Caco-2 (cell line): ENCODE results near the gene TRIP13. TPM values are rescaled to one million over a fixed set of nuclear protein-coding genes. Genes with fewer than 3 reads are reported as not detected.
A peak's percentile ranks its signal among the peaks of the same experiment; 100 is the strongest.

Source experiments
- BruUV-seq: library from RNA; stranded (reverse); fragments of 400-500 nt; replicated peaks from 2 replicates; lab custom pipeline; 2021; lab: Mats Ljungman, UMichigan
- CTCF ChIA-PET: fragments of 300-600 bp; sonication (Branson Sonifier 250); formaldehyde crosslinking; loops from one replicate; lab custom pipeline; 2022; ENCODE audit warnings: antibody characterized with exemption; lab: Charles Lee
- POLR2A ChIA-PET: fragments of 300-600 bp; sonication (Branson Sonifier 250); formaldehyde crosslinking; loops from one replicate; lab custom pipeline; 2022; ENCODE audit warnings: antibody characterized with exemption; lab: Charles Lee
- DNase-seq, 2 experiments: peaks; one replicate each; pipeline versions ENCODE4 v3.0.0 to v3.0.0-alpha.2; 2020 to 2022
- H3K27me3 ChIP-seq: replicated peaks from 2 replicates; pipeline ENCODE4 v1.6.0; 2011; ENCODE audit warnings: low read length; ENCODE audit not compliant: control insufficient read depth, insufficient read depth
- H3K36me3 ChIP-seq: 2 replicates; pipeline ENCODE4 v1.5.1; 2011; ENCODE audit warnings: low read length; ENCODE audit not compliant: control insufficient read depth, insufficient read depth
- H3K4me1 ChIP-seq: fragments of 250-450 bp; sonication (Bioruptor Pico); 2 replicates; pipeline ENCODE4 v1.5.1; 2020; ENCODE audit warnings: mild to moderate bottlenecking
- H3K4me3 ChIP-seq: 2 replicates; pipeline ENCODE4 v1.5.1; 2011; ENCODE audit warnings: low read depth, mild to moderate bottlenecking, control low read depth, low read length
- H3K9me3 ChIP-seq: fragments of 250-450 bp; sonication (Bioruptor Pico); 2 replicates; pipeline ENCODE4 v1.5.1; 2020; ENCODE audit warnings: mild to moderate bottlenecking, moderate library complexity
- H3K27ac Mint-ChIP-seq: one replicate; pipeline ENCODE4 v1.8.0; 2022; ENCODE audit warnings: mixed read lengths; ENCODE audit not compliant: unreplicated experiment
- H3K27me3 Mint-ChIP-seq: one replicate; pipeline ENCODE4 v1.8.0; 2022; ENCODE audit warnings: mixed read lengths; ENCODE audit not compliant: insufficient read depth, unreplicated experiment
- H3K36me3 Mint-ChIP-seq: one replicate; pipeline ENCODE4 v1.8.0; 2022; ENCODE audit warnings: mild to moderate bottlenecking, mixed read lengths; ENCODE audit not compliant: insufficient read depth, unreplicated experiment
- H3K4me1 Mint-ChIP-seq: one replicate; pipeline ENCODE4 v1.8.0; 2022; ENCODE audit warnings: low read depth, mixed read lengths; ENCODE audit not compliant: unreplicated experiment
- H3K4me3 Mint-ChIP-seq: one replicate; pipeline ENCODE4 v1.8.0; 2022; ENCODE audit warnings: mild to moderate bottlenecking, moderate library complexity, mixed read lengths; ENCODE audit not compliant: unreplicated experiment
- H3K9me3 Mint-ChIP-seq: one replicate; pipeline ENCODE4 v1.8.0; 2022; ENCODE audit warnings: mixed read lengths; ENCODE audit not compliant: unreplicated experiment
- CTCF ChIP-seq, 2 experiments: fragments of 200-600 bp in 1 of 2; IDR thresholded peaks; 1 replicate in 1 of 2; 2 replicates in 1 of 2; pipeline versions ENCODE4 v1.5.1 to v1.8.0; 2011 to 2022; ENCODE audit warnings: antibody characterized with exemption in 1 of 2, control low read depth in 1 of 2, inconsistent platforms in 1 of 2, low read depth in 1 of 2, low read length in 1 of 2, mild to moderate bottlenecking in 1 of 2, moderate library complexity in 1 of 2; ENCODE audit not compliant: insufficient read depth in 1 of 2, severe bottlenecking in 1 of 2, unreplicated experiment in 1 of 2
- intact Hi-C: fragments of 100-400 bp; cut with micrococcal nuclease; formaldehyde crosslinking; loops from one replicate; pipeline ENCODE4 v1.10.0; 2022; ENCODE audit not compliant: unreplicated experiment
- total RNA-seq: library from RNA; stranded (reverse); gene quantifications from 2 replicates; pipeline ENCODE4 v1.2.3, GENCODE V29; 2022

TRIP13 gene
- total RNA-seq, 1 experiment from 2014 or later, result 42.5 TPM

GRCh38 chr5:870956-871355, 21.7 kb upstream of the TRIP13 start:
- no peaks in the 10 kb centered on the region for H3K27me3 ChIP-seq
- peak in 1 of 2 experiments; percentile 28 for DNase-seq
- Mint-ChIP-seq H3K36me3 (peaks cover 97% of the 10 kb centered on the region), H3K4me1 (no peaks in the 10 kb centered on the region), H3K27me3 (no peaks in the 10 kb centered on the region), H3K4me3 (no peak overlapping the region), H3K27ac (no peak overlapping the region), H3K9me3 (no peaks in the 10 kb centered on the region)
- POLR2A ChIA-PET, result no interaction called here
- intact Hi-C loops, result no loop called here
- peaks cover 3% of the 10 kb centered on the region for H3K36me3 ChIP-seq
- CTCF ChIA-PET, result no interaction called here
- no peak for TF ChIP-seq CTCF (IDR thresholded peaks at IDR 0.05; ENCODE audit: insufficient read depth in 1 of 2, low read depth in 1 of 2, low read length in 1 of 2, severe bottlenecking in 1 of 2, unreplicated experiment in 1 of 2)
- H3K4me1 ChIP-seq, result peaks cover 9% of the 10 kb centered on the region; the same call in 1 of the 2 replicates
- no TSS peak for BruUV-seq
- no peak overlapping the region for H3K4me3 ChIP-seq
- H3K9me3 ChIP-seq, result no peaks in the 10 kb centered on the region

GRCh38 chr5:871596-872298, 20.9 kb upstream of the TRIP13 start:
- H3K4me3 ChIP-seq, result no peak overlapping the region
- intact Hi-C loops, result no loop called here
- Mint-ChIP-seq H3K27me3 (no peaks in the 10 kb centered on the region), H3K36me3 (peaks cover 98% of the 10 kb centered on the region), H3K9me3 (no peaks in the 10 kb centered on the region), H3K4me1 (no peaks in the 10 kb centered on the region), H3K4me3 (no peak overlapping the region), H3K27ac (no peak overlapping the region)
- CTCF ChIA-PET, result interaction anchor here (0.7 kb wide), 1 partner anchor 12 kb away, joined by 3 read pairs; no protein-coding TSS in a partner anchor
- BruUV-seq, result no TSS peak
- H3K4me1 ChIP-seq, result peaks cover 9% of the 10 kb centered on the region; the same call in 1 of the 2 replicates
- POLR2A ChIA-PET, result no interaction called here
- H3K36me3 ChIP-seq, result peaks cover 3% of the 10 kb centered on the region
- no peak for DNase-seq
- H3K9me3 ChIP-seq, result no peaks in the 10 kb centered on the region
- H3K27me3 ChIP-seq, result no peaks in the 10 kb centered on the region
- no peak for TF ChIP-seq CTCF (IDR thresholded peaks at IDR 0.05; ENCODE audit: insufficient read depth in 1 of 2, low read depth in 1 of 2, low read length in 1 of 2, severe bottlenecking in 1 of 2, unreplicated experiment in 1 of 2)

GRCh38 chr5:872301-872700, 20.4 kb upstream of the TRIP13 start:
- Mint-ChIP-seq H3K36me3 (peaks cover 99% of the 10 kb centered on the region), H3K4me1 (no peaks in the 10 kb centered on the region), H3K9me3 (no peaks in the 10 kb centered on the region), H3K27me3 (no peaks in the 10 kb centered on the region), H3K4me3 (no peak overlapping the region), H3K27ac (no peak overlapping the region)
- ChIA-PET CTCF (interaction anchor here (0.7 kb wide), 1 partner anchor 13 kb away, joined by 3 read pairs; no protein-coding TSS in a partner anchor), POLR2A (no interaction called here)
- Histone ChIP-seq H3K4me3 (no peak overlapping the region), H3K36me3 (peaks cover 6% of the 10 kb centered on the region), H3K9me3 (no peaks in the 10 kb centered on the region), H3K4me1 (peaks cover 7% of the 10 kb centered on the region; the same call in 1 of the 2 replicates), H3K27me3 (no peaks in the 10 kb centered on the region)
- BruUV-seq, result no TSS peak
- no peak for TF ChIP-seq CTCF (IDR thresholded peaks at IDR 0.05; ENCODE audit: insufficient read depth in 1 of 2, low read depth in 1 of 2, low read length in 1 of 2, severe bottlenecking in 1 of 2, unreplicated experiment in 1 of 2)
- no peak for DNase-seq
- intact Hi-C loops, result no loop called here
